MM.1S (cell line): Measurements from ENCODE around the gene AHSG.

Experiments used
- DNase-seq: peaks from one replicate; pipeline ENCODE4 v3.0.0-alpha.2; 2015
- H2AFZ ChIP-seq: fragments of 300-600 bp; sonication (generic); 2 replicates; pipeline ENCODE4 v1.6.0; 2016; ENCODE audit warnings: antibody characterized with exemption, low read length
- H3F3A ChIP-seq: fragments of 300-600 bp; sonication (generic); 2 replicates; pipeline ENCODE4 v1.6.1; 2016; ENCODE audit warnings: mild to moderate bottlenecking, antibody characterized with exemption, low read length, moderate library complexity, mixed read lengths; ENCODE audit not compliant: insufficient read depth
- H3K27ac ChIP-seq: fragments of 300-600 bp; sonication (generic); 2 replicates; pipeline ENCODE4 v1.5.1; 2016; ENCODE audit warnings: mild to moderate bottlenecking, low read length
- H3K27me3 ChIP-seq: fragments of 300-600 bp; sonication (generic); replicated peaks from 2 replicates; pipeline ENCODE4 v1.6.0; 2016; ENCODE audit warnings: low read length; ENCODE audit not compliant: insufficient read depth
- H3K36me3 ChIP-seq: fragments of 300-600 bp; sonication (generic); replicated peaks from 2 replicates; pipeline ENCODE4 v1.6.1; 2016; ENCODE audit warnings: mild to moderate bottlenecking, low read length, mixed read lengths; ENCODE audit not compliant: insufficient read depth
- H3K4me1 ChIP-seq: fragments of 300-600 bp; sonication (generic); 2 replicates; pipeline ENCODE4 v1.6.1; 2016; ENCODE audit warnings: low read length, mixed read lengths
- H3K4me2 ChIP-seq: fragments of 300-600 bp; sonication (generic); 2 replicates; pipeline ENCODE4 v1.6.0; 2016; ENCODE audit warnings: low read depth, low read length
- H3K4me3 ChIP-seq: fragments of 300-600 bp; sonication (generic); 2 replicates; pipeline ENCODE4 v1.5.1; 2016; ENCODE audit warnings: low read length, mixed read lengths
- H3K79me2 ChIP-seq: fragments of 300-600 bp; sonication (generic); 2 replicates; pipeline ENCODE4 v1.6.1; 2016; ENCODE audit warnings: mixed run types, low read length, mixed read lengths
- H3K9ac ChIP-seq: fragments of 300-600 bp; sonication (generic); 2 replicates; pipeline ENCODE4 v1.6.1; 2016; ENCODE audit warnings: low read length, mixed read lengths
- H3K9me2 ChIP-seq: fragments of 300-600 bp; sonication (generic); replicated peaks from 2 replicates; pipeline ENCODE4 v1.6.1; 2016; ENCODE audit warnings: mild to moderate bottlenecking, low read length, mixed read lengths; ENCODE audit not compliant: insufficient read depth
- H3K9me3 ChIP-seq: fragments of 300-600 bp; sonication (generic); replicated peaks from 2 replicates; pipeline ENCODE4 v1.6.1; 2016; ENCODE audit warnings: mild to moderate bottlenecking, low read length, mixed read lengths; ENCODE audit not compliant: insufficient read depth
- H4K20me1 ChIP-seq: fragments of 300-600 bp; sonication (generic); 2 replicates; pipeline ENCODE4 v1.6.1; 2016; ENCODE audit warnings: mild to moderate bottlenecking, low read length, moderate library complexity, mixed read lengths; ENCODE audit not compliant: insufficient read depth
- CTCF ChIP-seq: fragments of 300-600 bp; sonication (generic); IDR thresholded peaks from 2 replicates; pipeline ENCODE4 v1.5.1; 2016; ENCODE audit warnings: antibody characterized with exemption, low read length, mixed read lengths
- EZH2 ChIP-seq: fragments of 300-600 bp; sonication (generic); optimal IDR thresholded peaks from 2 replicates; pipeline ENCODE3; 2017; ENCODE audit warnings: low read depth, mild to moderate bottlenecking, antibody characterized with exemption, low read length, mixed read lengths
- EZH2phosphoT487 ChIP-seq: fragments of 300-600 bp; sonication (generic); IDR thresholded peaks from 2 replicates; pipeline ENCODE4 v1.6.1; 2018; ENCODE audit warnings: antibody characterized with exemption, low read length

AHSG gene

GRCh38 chr3:186600896-186601295 lies 12.0 kb upstream of the AHSG start:
- Histone ChIP-seq H3K27ac (no peak overlapping the region), H3K4me3 (no peak overlapping the region), H3K9me3 (no peaks in the 10 kb centered on the region), H3K4me1 (no peaks in the 10 kb centered on the region), H3K36me3 (no peaks in the 10 kb centered on the region), H3F3A (no peaks in the 10 kb centered on the region), H3K9me2 (no peaks in the 10 kb centered on the region), H3K79me2 (no peaks in the 10 kb centered on the region), H3K27me3 (no peaks in the 10 kb centered on the region), H2AFZ (no peak overlapping the region), H4K20me1 (no peaks in the 10 kb centered on the region), H3K9ac (no peak overlapping the region), H3K4me2 (no peak overlapping the region)
- TF ChIP-seq CTCF (no peak), EZH2 (no peak), EZH2phosphoT487 (no peak)
- no peak for DNase-seq

GRCh38 chr3:186603159-186603558 lies 9.7 kb upstream of the AHSG start:
- Histone ChIP-seq H3K27me3 (no peaks in the 10 kb centered on the region), H3K4me2 (no peak overlapping the region), H2AFZ (no peak overlapping the region), H3K9me2 (no peaks in the 10 kb centered on the region), H3K4me3 (no peak overlapping the region), H3K79me2 (no peaks in the 10 kb centered on the region), H3K9ac (no peak overlapping the region), H3K4me1 (peaks cover 4% of the 10 kb centered on the region), H3F3A (peaks cover under 1% of the 10 kb centered on the region; the same call in 1 of the 2 replicates), H3K36me3 (no peaks in the 10 kb centered on the region), H3K9me3 (no peaks in the 10 kb centered on the region), H3K27ac (no peak overlapping the region), H4K20me1 (no peaks in the 10 kb centered on the region)
- TF ChIP-seq EZH2, result no peak
- TF ChIP-seq EZH2phosphoT487, result no peak
- TF ChIP-seq CTCF, result no peak
- DNase-seq, result no peak

- no peaks in the 10 kb centered on the region for H3K9me2 ChIP-seq
- no peak overlapping the region for H3K4me3 ChIP-seq
- H3K9ac ChIP-seq, result no peak overlapping the region
- H3K27me3 ChIP-seq, result no peaks in the 10 kb centered on the region
- TF ChIP-seq EZH2phosphoT487 (no peak), CTCF (no peak), EZH2 (no peak)
- no peaks in the 10 kb centered on the region for H4K20me1 ChIP-seq
- no peak overlapping the region for H3K4me2 ChIP-seq
- peaks cover 10% of the 10 kb centered on the region for H3F3A ChIP-seq
- no peak overlapping the region for H2AFZ ChIP-seq
- H3K4me1 ChIP-seq, result peaks cover 19% of the 10 kb centered on the region
- no peaks in the 10 kb centered on the region for H3K79me2 ChIP-seq
- no peaks in the 10 kb centered on the region for H3K36me3 ChIP-seq
- no peaks in the 10 kb centered on the region for H3K9me3 ChIP-seq
- H3K27ac ChIP-seq, result no peak overlapping the region
- no peak for DNase-seq
Measured at GRCh38 chr3:186605078-186605477, 7.8 kb upstream of the AHSG start.
